Adrenal gland (tissue), 5 donors: ENCODE results near the gene VSIG2.

Experiments
- POLR2A ChIP-seq, 2 donors: fragments of 450-650 bp; IDR thresholded peaks; one replicate each; pipeline ENCODE4 v1.6.1; 2017; ENCODE audit warnings: antibody characterized with exemption in 2 of 2, mild to moderate bottlenecking in 2 of 2, moderate library complexity in 1 of 2
- TF ChIP-seq, protein P1 (sequence below), 6 experiments: fragments of 450-650 bp in 4 of 6; fragments of 200-600 bp in 2 of 6; sonication (generic) in 1 of 6; IDR thresholded peaks; 1 replicate in 5 of 6; 2 replicates in 1 of 6; pipeline versions ENCODE4 v1.5.1 to v1.8.0; 2016 to 2021; ENCODE audit warnings: antibody characterized with exemption in 6 of 6, mild to moderate bottlenecking in 2 of 6, moderate library complexity in 1 of 6
- donor health status: DM: no; HTN: no; CAD: no.

DNA sequence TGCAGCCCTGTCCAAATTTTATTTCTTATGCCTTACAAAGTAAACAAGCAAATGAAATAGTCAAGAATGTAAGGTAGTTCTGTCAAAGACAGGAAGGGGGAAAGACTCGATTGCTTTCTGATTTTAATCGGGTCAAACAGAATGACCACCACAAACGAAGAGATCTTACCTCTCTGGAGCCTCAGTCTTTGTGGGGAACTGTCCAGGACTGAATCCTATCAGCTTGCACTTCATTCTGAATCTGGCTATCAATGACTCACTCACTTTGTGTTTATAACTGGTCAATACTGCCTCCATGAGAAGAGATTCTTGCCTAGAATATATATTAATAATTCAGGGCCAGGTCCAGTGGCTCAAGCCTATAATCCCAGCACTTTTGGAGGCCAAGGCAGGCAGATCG is 30.9 kb upstream of the VSIG2 start:
- TF ChIP-seq, protein P1, sequence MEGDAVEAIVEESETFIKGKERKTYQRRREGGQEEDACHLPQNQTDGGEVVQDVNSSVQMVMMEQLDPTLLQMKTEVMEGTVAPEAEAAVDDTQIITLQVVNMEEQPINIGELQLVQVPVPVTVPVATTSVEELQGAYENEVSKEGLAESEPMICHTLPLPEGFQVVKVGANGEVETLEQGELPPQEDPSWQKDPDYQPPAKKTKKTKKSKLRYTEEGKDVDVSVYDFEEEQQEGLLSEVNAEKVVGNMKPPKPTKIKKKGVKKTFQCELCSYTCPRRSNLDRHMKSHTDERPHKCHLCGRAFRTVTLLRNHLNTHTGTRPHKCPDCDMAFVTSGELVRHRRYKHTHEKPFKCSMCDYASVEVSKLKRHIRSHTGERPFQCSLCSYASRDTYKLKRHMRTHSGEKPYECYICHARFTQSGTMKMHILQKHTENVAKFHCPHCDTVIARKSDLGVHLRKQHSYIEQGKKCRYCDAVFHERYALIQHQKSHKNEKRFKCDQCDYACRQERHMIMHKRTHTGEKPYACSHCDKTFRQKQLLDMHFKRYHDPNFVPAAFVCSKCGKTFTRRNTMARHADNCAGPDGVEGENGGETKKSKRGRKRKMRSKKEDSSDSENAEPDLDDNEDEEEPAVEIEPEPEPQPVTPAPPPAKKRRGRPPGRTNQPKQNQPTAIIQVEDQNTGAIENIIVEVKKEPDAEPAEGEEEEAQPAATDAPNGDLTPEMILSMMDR (IDR thresholded peaks at IDR 0.05) = no peak
- no peak for TF ChIP-seq POLR2A (IDR thresholded peaks at IDR 0.05)
